Panc1 (cell line): ENCODE data around the gene MAP2K5. TPM values are rescaled to one million over a fixed set of nuclear protein-coding genes. Genes with fewer than 3 reads are reported as not detected.

Experiments
- ATAC-seq: fragments of 200-7000 bp; cut with Tn5 transposase; 2 replicates; pipeline ENCODE4 v1.9.1; 2020; ENCODE audit warnings: mild to moderate bottlenecking, moderate library complexity
- BruUV-seq: library from RNA; stranded (reverse); fragments of 400-500 nt; replicated peaks from 2 replicates; lab custom pipeline; 2021; lab: Mats Ljungman, UMichigan
- CTCF ChIA-PET: fragments of 300-600 bp; sonication (Branson Sonifier 250); formaldehyde crosslinking; loops from one replicate; lab custom pipeline; 2022; ENCODE audit warnings: antibody characterized with exemption; lab: Charles Lee
- POLR2A ChIA-PET: fragments of 300-600 bp; sonication (Branson Sonifier 250); formaldehyde crosslinking; loops from one replicate; lab custom pipeline; 2022; ENCODE audit warnings: antibody characterized with exemption; lab: Charles Lee
- DNase-seq: peaks from one replicate; pipeline ENCODE4 v3.0.0-alpha.2; 2010; ENCODE audit warnings: low read depth, low spot score
- H3K27ac ChIP-seq: 2 replicates; pipeline ENCODE4 v1.5.1; 2011; ENCODE audit warnings: mild to moderate bottlenecking, low read length, inconsistent platforms
- H3K27me3 ChIP-seq: fragments of 200-500 bp; sonication (Bioruptor generic); 2 replicates; pipeline ENCODE4 v1.6.0; 2014; ENCODE audit warnings: low read length, inconsistent platforms; ENCODE audit not compliant: control insufficient read depth, insufficient read depth
- H3K36me3 ChIP-seq: fragments of 200-500 bp; sonication (Bioruptor generic); 2 replicates; pipeline ENCODE4 v1.5.1; 2014; ENCODE audit warnings: inconsistent platforms, mild to moderate bottlenecking, low read length, moderate library complexity; ENCODE audit not compliant: control insufficient read depth, insufficient read depth
- H3K4me1 ChIP-seq: 2 replicates; pipeline ENCODE4 v1.5.1; 2011; ENCODE audit warnings: inconsistent platforms, mild to moderate bottlenecking, low read length, moderate library complexity; ENCODE audit not compliant: control insufficient read depth, insufficient read depth
- H3K4me3 ChIP-seq, 2 experiments: 2 replicates each; pipeline ENCODE4 v1.5.1; 2011 to 2012; ENCODE audit warnings: low read depth in 2 of 2, low read length in 2 of 2, mild to moderate bottlenecking in 2 of 2, inconsistent platforms in 1 of 2, moderate library complexity in 1 of 2
- H3K9me3 ChIP-seq: fragments of 200-500 bp; sonication (Bioruptor generic); 2 replicates; pipeline ENCODE4 v1.5.1; 2014; ENCODE audit warnings: low read depth, mild to moderate bottlenecking, inconsistent platforms, low read length, moderate library complexity; ENCODE audit not compliant: control insufficient read depth, insufficient read depth
- POLR2AphosphoS5 ChIP-seq: IDR thresholded peaks from 2 replicates; pipeline ENCODE4 v1.6.1; 2012; ENCODE audit warnings: mild to moderate bottlenecking, low read depth, low read length, moderate library complexity
- SIN3A ChIP-seq: IDR thresholded peaks from 2 replicates; pipeline ENCODE4 v1.6.1; 2012; ENCODE audit warnings: low read depth, mild to moderate bottlenecking, low read length, moderate library complexity, borderline replicate concordance; ENCODE audit not compliant: insufficient read depth
- TCF7L2 ChIP-seq: IDR thresholded peaks from 2 replicates; pipeline ENCODE4 v1.6.1; 2011; ENCODE audit warnings: mild to moderate bottlenecking, low read depth, low read length, inconsistent platforms
- in situ Hi-C: cut with HindIII; loops from 2 replicates; pipeline ENCODE4 v1.10.0; 2016; ENCODE audit warnings: low sequenced_read_pairs, low pct_unique_long_range_greater_than_20kb
- intact Hi-C: fragments of 100-400 bp; cut with micrococcal nuclease; formaldehyde crosslinking; loops from one replicate; pipeline ENCODE4 v1.10.0; 2022; ENCODE audit not compliant: unreplicated experiment
- total RNA-seq: library from RNA; stranded (reverse); gene quantifications from one replicate; pipeline ENCODE4 v1.2.1, GENCODE V29; 2021; ENCODE audit not compliant: unreplicated experiment
- TF ChIP-seq, protein P1 (sequence below), 2 experiments: IDR thresholded peaks; 2 replicates each; pipeline ENCODE4 v1.6.1; 2011 to 2012; ENCODE audit warnings: low read depth in 2 of 2, control low read depth in 1 of 2, low read length in 1 of 2, mild to moderate bottlenecking in 1 of 2, moderate library complexity in 1 of 2; ENCODE audit not compliant: insufficient read depth in 1 of 2
- TF ChIP-seq, protein P2 (sequence below): fragments of 450-650 bp; IDR thresholded peaks from 2 replicates; pipeline ENCODE4 v1.5.1; 2017; ENCODE audit warnings: mild to moderate bottlenecking

The MAP2K5 gene
- total RNA-seq, 1 experiment from 2014 or later: 18.3 TPM

DNA sequence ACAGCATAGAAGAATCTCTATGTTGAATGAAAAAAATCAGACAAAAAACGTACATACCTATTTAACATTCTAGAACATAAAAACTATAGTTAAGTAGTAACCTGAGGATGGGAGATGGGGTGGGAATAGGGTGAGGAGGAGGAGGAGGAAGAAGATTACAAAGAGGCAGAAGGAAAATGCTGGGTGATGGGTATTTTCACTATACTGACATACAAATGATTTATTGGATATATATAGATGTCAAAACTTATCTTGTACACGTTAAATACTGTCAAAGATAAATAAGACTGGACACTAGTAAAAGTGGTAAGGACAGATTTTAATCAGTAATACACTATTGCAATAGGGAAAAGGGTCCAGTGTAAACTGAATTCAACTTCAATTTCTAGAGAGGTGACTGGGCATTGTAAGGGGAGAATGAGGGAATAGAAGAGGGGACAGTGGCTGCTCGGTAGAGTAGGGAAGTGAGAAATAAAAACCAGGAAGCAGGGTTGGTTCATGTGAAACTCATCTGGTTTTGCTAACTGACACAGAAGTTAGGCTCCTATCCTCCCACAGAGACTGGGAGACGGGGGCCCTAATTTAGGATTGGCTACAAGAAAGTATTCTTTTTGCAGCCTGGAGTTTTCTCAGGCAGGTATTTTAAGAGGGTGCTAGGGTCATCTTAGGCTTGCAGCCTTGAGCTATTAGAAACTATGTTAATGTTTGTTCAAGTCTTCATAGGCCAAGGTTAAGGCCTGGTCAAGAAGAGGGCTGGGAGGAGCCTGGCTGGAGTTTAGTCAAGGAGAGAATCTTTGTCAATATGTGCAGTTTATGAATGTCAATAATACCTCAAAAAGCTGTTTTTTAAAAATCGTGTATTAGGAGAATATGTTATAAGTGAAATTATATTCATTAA lies 36.6 kb upstream of the MAP2K5 start:
- Histone ChIP-seq H3K4me1 (no peaks in the 10 kb centered on the region), H3K27me3 (no peaks in the 10 kb centered on the region), H3K9me3 (no peaks in the 10 kb centered on the region), H3K4me3 (no peak overlapping the region), H3K36me3 (no peaks in the 10 kb centered on the region), H3K27ac (no peak overlapping the region)
- ATAC-seq: no peak
- CTCF ChIA-PET: no interaction called here
- TF ChIP-seq, protein P1, sequence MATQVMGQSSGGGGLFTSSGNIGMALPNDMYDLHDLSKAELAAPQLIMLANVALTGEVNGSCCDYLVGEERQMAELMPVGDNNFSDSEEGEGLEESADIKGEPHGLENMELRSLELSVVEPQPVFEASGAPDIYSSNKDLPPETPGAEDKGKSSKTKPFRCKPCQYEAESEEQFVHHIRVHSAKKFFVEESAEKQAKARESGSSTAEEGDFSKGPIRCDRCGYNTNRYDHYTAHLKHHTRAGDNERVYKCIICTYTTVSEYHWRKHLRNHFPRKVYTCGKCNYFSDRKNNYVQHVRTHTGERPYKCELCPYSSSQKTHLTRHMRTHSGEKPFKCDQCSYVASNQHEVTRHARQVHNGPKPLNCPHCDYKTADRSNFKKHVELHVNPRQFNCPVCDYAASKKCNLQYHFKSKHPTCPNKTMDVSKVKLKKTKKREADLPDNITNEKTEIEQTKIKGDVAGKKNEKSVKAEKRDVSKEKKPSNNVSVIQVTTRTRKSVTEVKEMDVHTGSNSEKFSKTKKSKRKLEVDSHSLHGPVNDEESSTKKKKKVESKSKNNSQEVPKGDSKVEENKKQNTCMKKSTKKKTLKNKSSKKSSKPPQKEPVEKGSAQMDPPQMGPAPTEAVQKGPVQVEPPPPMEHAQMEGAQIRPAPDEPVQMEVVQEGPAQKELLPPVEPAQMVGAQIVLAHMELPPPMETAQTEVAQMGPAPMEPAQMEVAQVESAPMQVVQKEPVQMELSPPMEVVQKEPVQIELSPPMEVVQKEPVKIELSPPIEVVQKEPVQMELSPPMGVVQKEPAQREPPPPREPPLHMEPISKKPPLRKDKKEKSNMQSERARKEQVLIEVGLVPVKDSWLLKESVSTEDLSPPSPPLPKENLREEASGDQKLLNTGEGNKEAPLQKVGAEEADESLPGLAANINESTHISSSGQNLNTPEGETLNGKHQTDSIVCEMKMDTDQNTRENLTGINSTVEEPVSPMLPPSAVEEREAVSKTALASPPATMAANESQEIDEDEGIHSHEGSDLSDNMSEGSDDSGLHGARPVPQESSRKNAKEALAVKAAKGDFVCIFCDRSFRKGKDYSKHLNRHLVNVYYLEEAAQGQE (IDR thresholded peaks at IDR 0.05; ENCODE audit: insufficient read depth in 1 of 2, low read depth in 2 of 2, low read length in 1 of 2): no peak
- TF ChIP-seq SIN3A (no peak), POLR2AphosphoS5 (no peak), TCF7L2 (no peak)
- TF ChIP-seq, protein P2, sequence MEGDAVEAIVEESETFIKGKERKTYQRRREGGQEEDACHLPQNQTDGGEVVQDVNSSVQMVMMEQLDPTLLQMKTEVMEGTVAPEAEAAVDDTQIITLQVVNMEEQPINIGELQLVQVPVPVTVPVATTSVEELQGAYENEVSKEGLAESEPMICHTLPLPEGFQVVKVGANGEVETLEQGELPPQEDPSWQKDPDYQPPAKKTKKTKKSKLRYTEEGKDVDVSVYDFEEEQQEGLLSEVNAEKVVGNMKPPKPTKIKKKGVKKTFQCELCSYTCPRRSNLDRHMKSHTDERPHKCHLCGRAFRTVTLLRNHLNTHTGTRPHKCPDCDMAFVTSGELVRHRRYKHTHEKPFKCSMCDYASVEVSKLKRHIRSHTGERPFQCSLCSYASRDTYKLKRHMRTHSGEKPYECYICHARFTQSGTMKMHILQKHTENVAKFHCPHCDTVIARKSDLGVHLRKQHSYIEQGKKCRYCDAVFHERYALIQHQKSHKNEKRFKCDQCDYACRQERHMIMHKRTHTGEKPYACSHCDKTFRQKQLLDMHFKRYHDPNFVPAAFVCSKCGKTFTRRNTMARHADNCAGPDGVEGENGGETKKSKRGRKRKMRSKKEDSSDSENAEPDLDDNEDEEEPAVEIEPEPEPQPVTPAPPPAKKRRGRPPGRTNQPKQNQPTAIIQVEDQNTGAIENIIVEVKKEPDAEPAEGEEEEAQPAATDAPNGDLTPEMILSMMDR: no peak
- POLR2A ChIA-PET: interaction anchor here (0.9 kb wide), 1 partner anchor 15 kb away, joined by 3 read pairs; the partner anchor contains the start of gene C15orf61
- DNase-seq: no peak
- intact Hi-C loops: no loop called here
- in situ Hi-C loops: no loop called here
- no TSS peak for BruUV-seq

GRCh38 chr15:67506775-67507747 lies 35.4 kb upstream of the MAP2K5 start:
- no peak overlapping the region for H3K27ac ChIP-seq
- H3K4me3 ChIP-seq: no peak overlapping the region
- H3K36me3 ChIP-seq: no peaks in the 10 kb centered on the region
- no peak for DNase-seq
- BruUV-seq: no TSS peak
- in situ Hi-C loops: no loop called here
- no peak for ATAC-seq
- H3K4me1 ChIP-seq: no peaks in the 10 kb centered on the region
- TF ChIP-seq, protein P2: no peak
- no peak for TF ChIP-seq TCF7L2
- ChIA-PET POLR2A (interaction anchor here (0.7 to 0.9 kb wide), 2 partner anchors 14 to 23 kb away, joined by 3 read pairs; partner anchors contain the start of gene C15orf61), CTCF (no interaction called here)
- no peaks in the 10 kb centered on the region for H3K9me3 ChIP-seq
- H3K27me3 ChIP-seq: no peaks in the 10 kb centered on the region
- intact Hi-C loops: no loop called here
